Testis (tissue), 2 donors: ENCODE results near the gene NAT9.

Source experiments
- POLR2A ChIP-seq: fragments of 450-650 bp; IDR thresholded peaks from one replicate; pipeline ENCODE4 v1.6.1; 2017; ENCODE audit warnings: antibody characterized with exemption, mild to moderate bottlenecking, moderate library complexity
- TF ChIP-seq, protein P1 (sequence below), 3 experiments: fragments of 450-650 bp in 2 of 3; fragments of 200-600 bp in 1 of 3; sonication (generic) in 1 of 3; IDR thresholded peaks; one replicate each; pipeline ENCODE4 v1.5.1; 2016 to 2019; ENCODE audit warnings: antibody characterized with exemption in 3 of 3, mild to moderate bottlenecking in 2 of 3, moderate library complexity in 1 of 3

DNA sequence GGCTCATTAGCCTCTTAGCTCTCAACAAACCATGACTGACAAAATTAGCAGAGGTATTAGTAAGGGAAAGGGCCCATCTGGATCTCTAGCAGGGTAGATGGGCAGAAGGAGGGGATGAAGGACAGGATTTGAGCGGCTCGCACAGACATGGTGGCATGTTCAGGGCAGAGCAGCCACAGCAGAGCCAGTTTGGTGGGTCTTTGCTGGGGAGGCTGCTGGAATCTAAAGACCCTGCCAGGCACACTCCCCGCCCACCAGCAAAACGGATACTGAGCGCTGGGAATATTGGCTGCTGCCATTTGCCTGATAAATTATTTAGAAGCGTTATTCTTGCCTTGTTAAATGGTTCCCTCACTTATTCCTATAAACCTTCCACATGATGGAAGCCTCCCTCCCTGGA, 20.7 kb upstream of the NAT9 start:
- TF ChIP-seq, protein P1, sequence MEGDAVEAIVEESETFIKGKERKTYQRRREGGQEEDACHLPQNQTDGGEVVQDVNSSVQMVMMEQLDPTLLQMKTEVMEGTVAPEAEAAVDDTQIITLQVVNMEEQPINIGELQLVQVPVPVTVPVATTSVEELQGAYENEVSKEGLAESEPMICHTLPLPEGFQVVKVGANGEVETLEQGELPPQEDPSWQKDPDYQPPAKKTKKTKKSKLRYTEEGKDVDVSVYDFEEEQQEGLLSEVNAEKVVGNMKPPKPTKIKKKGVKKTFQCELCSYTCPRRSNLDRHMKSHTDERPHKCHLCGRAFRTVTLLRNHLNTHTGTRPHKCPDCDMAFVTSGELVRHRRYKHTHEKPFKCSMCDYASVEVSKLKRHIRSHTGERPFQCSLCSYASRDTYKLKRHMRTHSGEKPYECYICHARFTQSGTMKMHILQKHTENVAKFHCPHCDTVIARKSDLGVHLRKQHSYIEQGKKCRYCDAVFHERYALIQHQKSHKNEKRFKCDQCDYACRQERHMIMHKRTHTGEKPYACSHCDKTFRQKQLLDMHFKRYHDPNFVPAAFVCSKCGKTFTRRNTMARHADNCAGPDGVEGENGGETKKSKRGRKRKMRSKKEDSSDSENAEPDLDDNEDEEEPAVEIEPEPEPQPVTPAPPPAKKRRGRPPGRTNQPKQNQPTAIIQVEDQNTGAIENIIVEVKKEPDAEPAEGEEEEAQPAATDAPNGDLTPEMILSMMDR (IDR thresholded peaks at IDR 0.05): no peak
- TF ChIP-seq POLR2A: no peak
